Suprapubic skin (tissue), 4 donors: Measurements from ENCODE around the gene TFCP2L1. TPM values are rescaled to one million over a fixed set of nuclear protein-coding genes. Genes with fewer than 3 reads are reported as not detected.

ENCODE experiments used
- DNase-seq, 2 donors: peaks; one replicate each; pipeline ENCODE4 v3.0.0-alpha.2; 2019; ENCODE audit warnings: low spot score in 2 of 2
- H3K27ac ChIP-seq: fragments of 200-600 bp; sonication (generic); one replicate; pipeline ENCODE4 v1.5.1; 2019
- H3K27me3 ChIP-seq: fragments of 200-600 bp; sonication (generic); one replicate; pipeline ENCODE4 v1.5.1; 2019
- H3K36me3 ChIP-seq: fragments of 200-600 bp; sonication (generic); one replicate; pipeline ENCODE4 v1.5.1; 2019
- H3K4me1 ChIP-seq: fragments of 200-600 bp; sonication (generic); one replicate; pipeline ENCODE4 v1.5.1; 2019
- H3K4me3 ChIP-seq: fragments of 200-600 bp; sonication (generic); one replicate; pipeline ENCODE4 v1.5.1; 2019; ENCODE audit warnings: mild to moderate bottlenecking
- H3K9me3 ChIP-seq: fragments of 200-600 bp; sonication (generic); one replicate; pipeline ENCODE4 v1.5.1; 2019
- EP300 ChIP-seq: sonication (generic); formaldehyde crosslinking; IDR thresholded peaks from one replicate; pipeline ENCODE4 v1.6.1; 2017; ENCODE audit warnings: antibody characterized with exemption
- POLR2A ChIP-seq, 2 donors: fragments of 450-650 bp; IDR thresholded peaks; one replicate each; pipeline ENCODE4 v1.6.1; 2017; ENCODE audit warnings: antibody characterized with exemption in 2 of 2, mild to moderate bottlenecking in 2 of 2, moderate library complexity in 2 of 2
- POLR2AphosphoS5 ChIP-seq, 3 donors: sonication (generic); formaldehyde crosslinking; IDR thresholded peaks; one replicate each; pipeline ENCODE4 v1.6.1; 2017; ENCODE audit warnings: antibody characterized with exemption in 3 of 3
- WGBS: methylation state at CpG from one replicate; pipeline ENCODE4 v1.1.5; 2018; 5-methylcytosine and 5-hydroxymethylcytosine counted together
- total RNA-seq, 4 donors: library from RNA; depleted of rRNA; stranded (reverse); fragments of >200 nt; gene quantifications; one replicate each; pipeline ENCODE4 v1.1.0, GENCODE V29; 2016
- TF ChIP-seq, protein P1 (sequence below), 2 donors: fragments of 200-600 bp in 1 of 2; fragments of 450-650 bp in 1 of 2; sonication (generic) in 1 of 2; IDR thresholded peaks; one replicate each; pipeline ENCODE4 v1.5.1; 2016 to 2019; ENCODE audit warnings: antibody characterized with exemption in 2 of 2, mild to moderate bottlenecking in 1 of 2, moderate library complexity in 1 of 2

Gene TFCP2L1
- total RNA-seq, 4 donors from 2014 or later: 33.5 to 64.1 (median 52.7) TPM

DNA sequence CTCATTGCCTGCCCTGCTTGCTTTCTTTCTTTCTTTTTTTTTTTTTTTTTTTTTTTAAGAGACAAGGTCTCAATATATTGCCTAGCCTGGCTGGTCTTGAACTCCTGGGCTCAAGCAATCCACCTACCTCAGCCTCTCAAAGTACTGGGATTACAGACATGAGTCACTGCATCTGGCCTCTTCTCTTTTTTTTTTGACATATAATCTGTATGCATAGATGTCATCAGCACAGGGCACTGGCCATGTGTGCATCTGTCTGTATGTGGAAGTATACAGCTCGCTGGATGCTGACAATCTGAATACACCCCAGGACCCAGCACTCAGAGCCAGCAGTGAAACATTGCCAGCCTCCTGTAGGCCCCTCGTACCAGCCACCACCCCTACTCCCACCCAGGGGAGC, 49.5 kb downstream of the TFCP2L1 start:
- Histone ChIP-seq H3K4me3 (no peak overlapping the region), H3K9me3 (no peaks in the 10 kb centered on the region), H3K4me1 (no peaks in the 10 kb centered on the region), H3K27me3 (no peaks in the 10 kb centered on the region), H3K36me3 (peaks cover 77% of the 10 kb centered on the region), H3K27ac (no peak overlapping the region)
- WGBS: 86% methylated on average over 2 of the region's 2 CpGs
- DNase-seq: no peak
- TF ChIP-seq EP300 (no peak), POLR2AphosphoS5 (IDR thresholded peaks at IDR 0.05) (no peak), POLR2A (IDR thresholded peaks at IDR 0.05) (no peak)
- TF ChIP-seq, protein P1, sequence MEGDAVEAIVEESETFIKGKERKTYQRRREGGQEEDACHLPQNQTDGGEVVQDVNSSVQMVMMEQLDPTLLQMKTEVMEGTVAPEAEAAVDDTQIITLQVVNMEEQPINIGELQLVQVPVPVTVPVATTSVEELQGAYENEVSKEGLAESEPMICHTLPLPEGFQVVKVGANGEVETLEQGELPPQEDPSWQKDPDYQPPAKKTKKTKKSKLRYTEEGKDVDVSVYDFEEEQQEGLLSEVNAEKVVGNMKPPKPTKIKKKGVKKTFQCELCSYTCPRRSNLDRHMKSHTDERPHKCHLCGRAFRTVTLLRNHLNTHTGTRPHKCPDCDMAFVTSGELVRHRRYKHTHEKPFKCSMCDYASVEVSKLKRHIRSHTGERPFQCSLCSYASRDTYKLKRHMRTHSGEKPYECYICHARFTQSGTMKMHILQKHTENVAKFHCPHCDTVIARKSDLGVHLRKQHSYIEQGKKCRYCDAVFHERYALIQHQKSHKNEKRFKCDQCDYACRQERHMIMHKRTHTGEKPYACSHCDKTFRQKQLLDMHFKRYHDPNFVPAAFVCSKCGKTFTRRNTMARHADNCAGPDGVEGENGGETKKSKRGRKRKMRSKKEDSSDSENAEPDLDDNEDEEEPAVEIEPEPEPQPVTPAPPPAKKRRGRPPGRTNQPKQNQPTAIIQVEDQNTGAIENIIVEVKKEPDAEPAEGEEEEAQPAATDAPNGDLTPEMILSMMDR (IDR thresholded peaks at IDR 0.05): no peak

DNA sequence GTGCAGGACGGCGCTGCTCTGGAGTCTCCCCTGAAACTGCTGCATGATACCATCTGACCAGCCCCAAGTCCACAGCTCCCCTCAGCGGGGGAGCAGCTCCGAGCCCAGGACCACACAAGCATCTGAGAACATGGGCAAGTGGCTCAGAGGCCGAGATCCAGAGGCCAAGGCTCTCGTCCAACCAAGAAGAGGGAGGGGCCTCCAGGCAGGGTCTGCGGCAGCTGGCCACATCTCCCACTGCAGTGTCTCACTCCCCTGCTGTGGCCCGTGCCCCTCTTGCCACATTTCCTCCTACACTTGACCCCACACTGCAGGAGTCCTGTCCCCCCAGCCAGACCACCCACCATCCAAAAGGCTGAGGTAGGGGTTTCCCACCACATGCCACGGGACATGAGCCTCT, 50.2 kb downstream of the TFCP2L1 start:
- H3K4me1 ChIP-seq: no peaks in the 10 kb centered on the region
- no peak for TF ChIP-seq POLR2AphosphoS5 (IDR thresholded peaks at IDR 0.05)
- TF ChIP-seq, protein P1 (IDR thresholded peaks at IDR 0.05): no peak
- no peak for TF ChIP-seq EP300
- TF ChIP-seq POLR2A (IDR thresholded peaks at IDR 0.05): no peak

DNA sequence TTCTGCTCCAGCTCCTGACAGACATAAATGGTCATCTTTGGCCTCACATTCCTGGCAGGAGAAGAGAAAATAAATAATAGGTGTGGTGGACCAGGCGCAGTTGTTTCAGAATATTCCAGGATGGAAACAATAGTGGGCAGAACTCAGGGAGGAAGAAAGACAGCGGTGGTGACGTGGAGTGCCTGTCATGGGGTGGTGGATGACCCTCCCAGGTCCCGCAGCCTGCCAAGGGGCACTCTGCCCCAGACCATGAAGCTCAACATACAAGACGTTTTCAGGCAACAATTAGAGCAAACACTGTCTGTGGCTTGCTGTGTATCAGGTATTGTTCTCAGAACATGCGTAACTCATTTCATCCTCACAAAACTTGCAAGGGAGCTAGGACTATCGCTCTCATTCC, 50.9 kb downstream of the TFCP2L1 start:
- H3K4me1 ChIP-seq: no peaks in the 10 kb centered on the region
- peaks cover 65% of the 10 kb centered on the region for H3K36me3 ChIP-seq
- no peaks in the 10 kb centered on the region for H3K27me3 ChIP-seq
- WGBS: 86% methylated on average over 7 of the region's 7 CpGs
- no peak overlapping the region for H3K4me3 ChIP-seq
- TF ChIP-seq POLR2AphosphoS5 (IDR thresholded peaks at IDR 0.05) (no peak), EP300 (no peak)
- DNase-seq: no peak
- no peaks in the 10 kb centered on the region for H3K9me3 ChIP-seq
- H3K27ac ChIP-seq: no peak overlapping the region

More for the DNA sequence above, 50.2 kb downstream of the TFCP2L1 start:
- H3K27me3 ChIP-seq: no peaks in the 10 kb centered on the region
- no peaks in the 10 kb centered on the region for H3K9me3 ChIP-seq
- H3K36me3 ChIP-seq: peaks cover 72% of the 10 kb centered on the region
- H3K4me3 ChIP-seq: no peak overlapping the region
- no peak overlapping the region for H3K27ac ChIP-seq
- DNase-seq: no peak
- WGBS: 79% methylated on average over 8 of the region's 9 CpGs

DNA sequence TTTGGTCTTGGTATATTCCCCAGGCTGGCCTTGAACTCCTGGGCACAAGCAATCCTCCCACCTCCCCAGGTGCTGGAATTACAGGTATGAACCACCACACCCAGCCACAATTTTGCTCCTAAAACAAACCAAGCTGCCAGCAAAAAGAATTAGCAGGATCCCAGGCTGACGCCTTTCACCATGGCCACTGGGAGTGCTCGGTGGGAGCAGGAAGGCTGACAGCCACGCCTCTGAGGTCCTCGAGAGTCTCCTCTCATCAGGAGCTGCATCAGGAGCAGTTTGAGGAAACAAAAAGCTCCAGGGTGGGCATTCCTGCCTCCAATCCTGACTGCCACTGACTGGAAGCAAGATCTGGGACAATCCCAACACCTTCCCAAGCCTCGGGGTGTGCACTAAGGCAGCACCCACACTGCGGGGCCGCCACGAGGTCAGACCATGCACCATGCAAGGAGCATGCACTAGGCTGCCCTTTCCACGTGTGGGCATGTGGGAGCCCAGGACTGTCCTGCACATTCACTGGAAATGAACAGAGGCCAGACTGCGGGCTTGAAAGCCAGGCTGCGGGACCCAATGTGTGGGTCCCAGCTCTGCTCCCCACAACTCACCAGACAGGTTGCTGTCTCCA, 51.4 kb downstream of the TFCP2L1 start:
- no peak for DNase-seq
- H3K36me3 ChIP-seq: peaks cover 63% of the 10 kb centered on the region
- no peak for TF ChIP-seq EP300
- no peak for TF ChIP-seq POLR2AphosphoS5 (IDR thresholded peaks at IDR 0.05)
- no peak for TF ChIP-seq POLR2A (IDR thresholded peaks at IDR 0.05)
- TF ChIP-seq, protein P1 (IDR thresholded peaks at IDR 0.05): no peak
- 83% methylated on average over 9 of the region's 11 CpGs for WGBS
- no peak overlapping the region for H3K27ac ChIP-seq
- no peaks in the 10 kb centered on the region for H3K4me1 ChIP-seq
- no peaks in the 10 kb centered on the region for H3K27me3 ChIP-seq
- H3K9me3 ChIP-seq: no peaks in the 10 kb centered on the region
- H3K4me3 ChIP-seq: no peak overlapping the region

DNA sequence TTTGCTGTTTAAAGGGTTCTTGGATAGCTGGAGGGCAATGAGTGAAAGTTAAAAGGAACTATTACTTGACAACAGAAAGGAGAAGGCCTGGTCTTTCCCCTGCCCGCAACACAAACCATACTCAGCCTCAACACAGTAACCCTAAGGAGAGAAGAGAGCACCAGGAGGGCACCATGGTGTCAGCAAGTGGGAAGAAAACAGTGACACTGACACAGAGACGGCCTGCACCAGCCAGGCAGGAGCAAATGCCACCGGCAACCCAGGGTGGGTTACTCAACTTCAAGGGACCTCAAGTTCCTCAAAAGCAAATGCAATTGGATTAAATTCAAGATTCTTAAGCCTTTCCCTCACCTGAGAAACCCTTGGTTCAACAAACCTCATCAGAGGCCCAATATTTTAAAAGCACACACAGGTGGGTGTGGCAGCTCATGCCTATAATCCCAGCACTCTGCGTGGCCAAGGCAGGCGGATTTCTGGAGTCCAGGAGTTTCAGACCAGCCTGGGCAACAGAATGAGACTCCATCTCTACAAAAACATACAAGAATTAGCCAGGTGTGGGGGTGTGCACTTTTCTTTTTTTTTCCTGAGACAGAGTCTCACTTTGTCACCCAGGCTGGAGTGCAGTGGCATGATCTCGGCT, 52.3 kb downstream of the TFCP2L1 start:
- WGBS: 69% methylated on average over 6 of the region's 6 CpGs
- no peaks in the 10 kb centered on the region for H3K9me3 ChIP-seq
- no peaks in the 10 kb centered on the region for H3K27me3 ChIP-seq
- no peak for DNase-seq
- no peak overlapping the region for H3K27ac ChIP-seq
- peaks cover 54% of the 10 kb centered on the region for H3K36me3 ChIP-seq
- TF ChIP-seq POLR2A (IDR thresholded peaks at IDR 0.05) (no peak), EP300 (no peak), POLR2AphosphoS5 (IDR thresholded peaks at IDR 0.05) (no peak)
- TF ChIP-seq, protein P1 (IDR thresholded peaks at IDR 0.05): no peak
- no peaks in the 10 kb centered on the region for H3K4me1 ChIP-seq
- no peak overlapping the region for H3K4me3 ChIP-seq
